ENCODE data around the gene NT5C2. TPM values are rescaled to one million over a fixed set of nuclear protein-coding genes. Genes with fewer than 3 reads are reported as not detected.

NT5C2 gene
- total and polyA plus RNA-seq, 2 of the 8 experiments (the other 6 are each of a cell fraction or from before 2014, with no cell fraction given), result 35.2 to 106 TPM

- TF ChIP-seq CHD7 (IDR thresholded peaks at IDR 0.05; ENCODE audit: insufficient replicate concordance, low read length) (no peak), NRF1 (IDR thresholded peaks at IDR 0.05; ENCODE audit: low read depth, low read length) (no peak), CEBPB (IDR thresholded peaks at IDR 0.05; ENCODE audit: low read depth, low read length) (no peak), KDM5A (IDR thresholded peaks at IDR 0.05; ENCODE audit: low read length) (no peak), MAFK (IDR thresholded peaks at IDR 0.05; ENCODE audit: low read depth, low read length) (no peak), RFX5 (IDR thresholded peaks at IDR 0.05; ENCODE audit: borderline replicate concordance, low read depth, low read length) (no peak), TAF1 (IDR thresholded peaks at IDR 0.05; ENCODE audit: low read depth, low read length) (no peak)
- TF ChIP-seq, protein P1, sequence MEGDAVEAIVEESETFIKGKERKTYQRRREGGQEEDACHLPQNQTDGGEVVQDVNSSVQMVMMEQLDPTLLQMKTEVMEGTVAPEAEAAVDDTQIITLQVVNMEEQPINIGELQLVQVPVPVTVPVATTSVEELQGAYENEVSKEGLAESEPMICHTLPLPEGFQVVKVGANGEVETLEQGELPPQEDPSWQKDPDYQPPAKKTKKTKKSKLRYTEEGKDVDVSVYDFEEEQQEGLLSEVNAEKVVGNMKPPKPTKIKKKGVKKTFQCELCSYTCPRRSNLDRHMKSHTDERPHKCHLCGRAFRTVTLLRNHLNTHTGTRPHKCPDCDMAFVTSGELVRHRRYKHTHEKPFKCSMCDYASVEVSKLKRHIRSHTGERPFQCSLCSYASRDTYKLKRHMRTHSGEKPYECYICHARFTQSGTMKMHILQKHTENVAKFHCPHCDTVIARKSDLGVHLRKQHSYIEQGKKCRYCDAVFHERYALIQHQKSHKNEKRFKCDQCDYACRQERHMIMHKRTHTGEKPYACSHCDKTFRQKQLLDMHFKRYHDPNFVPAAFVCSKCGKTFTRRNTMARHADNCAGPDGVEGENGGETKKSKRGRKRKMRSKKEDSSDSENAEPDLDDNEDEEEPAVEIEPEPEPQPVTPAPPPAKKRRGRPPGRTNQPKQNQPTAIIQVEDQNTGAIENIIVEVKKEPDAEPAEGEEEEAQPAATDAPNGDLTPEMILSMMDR (IDR thresholded peaks at IDR 0.05; ENCODE audit: control extremely low read depth in 1 of 3, insufficient read depth in 1 of 3, low read depth in 1 of 3, low read length in 3 of 3), result no peak
Measured at GRCh38 chr10:103225939-103226338, 32.9 kb upstream of the NT5C2 start (continued).
